Spleen (tissue), 7 donors: ENCODE results near the gene LCAT.

Source experiments
- POLR2A ChIP-seq, 3 donors: fragments of 450-650 bp; IDR thresholded peaks; one replicate each; pipeline ENCODE4 v1.5.1; 2017; ENCODE audit warnings: antibody characterized with exemption in 3 of 3, mild to moderate bottlenecking in 1 of 3
- TF ChIP-seq, protein P1 (sequence below), 11 experiments: fragments of 200-600 bp in 7 of 11; fragments of 450-650 bp in 4 of 11; sonication (generic) in 4 of 11; IDR thresholded peaks in 8 of 11; conservative IDR thresholded peaks in 3 of 11; 1 replicate in 7 of 11; 2 replicates in 4 of 11; pipeline versions ENCODE4 v1.4.0 to v1.8.0; 2016 to 2021; ENCODE audit warnings: antibody characterized with exemption in 11 of 11, inconsistent platforms in 4 of 11, mild to moderate bottlenecking in 1 of 11
- donor health status: DM: no; HTN: no; CAD: no; lungs with moderate emphysema.
- donor health status: DM: no; HTN: no; CAD: no.
- donor health status: DM: no; HTN: no; CAD: no.

- TF ChIP-seq POLR2A (IDR thresholded peaks at IDR 0.05), result no peak
- TF ChIP-seq, protein P1, sequence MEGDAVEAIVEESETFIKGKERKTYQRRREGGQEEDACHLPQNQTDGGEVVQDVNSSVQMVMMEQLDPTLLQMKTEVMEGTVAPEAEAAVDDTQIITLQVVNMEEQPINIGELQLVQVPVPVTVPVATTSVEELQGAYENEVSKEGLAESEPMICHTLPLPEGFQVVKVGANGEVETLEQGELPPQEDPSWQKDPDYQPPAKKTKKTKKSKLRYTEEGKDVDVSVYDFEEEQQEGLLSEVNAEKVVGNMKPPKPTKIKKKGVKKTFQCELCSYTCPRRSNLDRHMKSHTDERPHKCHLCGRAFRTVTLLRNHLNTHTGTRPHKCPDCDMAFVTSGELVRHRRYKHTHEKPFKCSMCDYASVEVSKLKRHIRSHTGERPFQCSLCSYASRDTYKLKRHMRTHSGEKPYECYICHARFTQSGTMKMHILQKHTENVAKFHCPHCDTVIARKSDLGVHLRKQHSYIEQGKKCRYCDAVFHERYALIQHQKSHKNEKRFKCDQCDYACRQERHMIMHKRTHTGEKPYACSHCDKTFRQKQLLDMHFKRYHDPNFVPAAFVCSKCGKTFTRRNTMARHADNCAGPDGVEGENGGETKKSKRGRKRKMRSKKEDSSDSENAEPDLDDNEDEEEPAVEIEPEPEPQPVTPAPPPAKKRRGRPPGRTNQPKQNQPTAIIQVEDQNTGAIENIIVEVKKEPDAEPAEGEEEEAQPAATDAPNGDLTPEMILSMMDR (IDR thresholded peaks at IDR 0.05 in 8 of 11, conservative IDR thresholded peaks at IDR 0.05 in 3 of 11), result no peak
Measured at GRCh38 chr16:67959536-67960329, 15.8 kb upstream of the LCAT start.
